ENCODE data around the gene CTSE. TPM values are rescaled to one million over a fixed set of nuclear protein-coding genes. Genes with fewer than 3 reads are reported as not detected.

Gene CTSE
- total and polyA plus RNA-seq, 2 of the 4 experiments (the other 2 are of a cell fraction): not detected

GRCh38 chr1:205975387-205975998 is 48.2 kb downstream of the CTSE start:
- H2BK120ac ChIP-seq (ENCODE audit: low read depth, low read length): no peak overlapping the region
- H4K8ac ChIP-seq (ENCODE audit: low read depth in 2 of 2, low read length in 2 of 2): no peak overlapping the region
- H2BK15ac ChIP-seq (ENCODE audit: low read depth, low read length): no peak overlapping the region
- dilution Hi-C loops (cut with HindIII; ENCODE audit: low sequenced_read_pairs, unreplicated experiment): no loop called here
- H3K4me2 ChIP-seq (ENCODE audit: low read depth, low read length): no peak overlapping the region
- H2AK9ac ChIP-seq (replicated peaks; ENCODE audit: low read depth, low read length, poor library complexity): no peak overlapping the region
- no peak for ATAC-seq (ENCODE audit: low read depth)
- H3K9me1 ChIP-seq (ENCODE audit: insufficient read depth, low read length): peaks cover 27% of the 10 kb centered on the region
- BruUV-seq (replicated peaks): no TSS peak
- H3K23ac ChIP-seq (ENCODE audit: low read depth, low read length): no peak overlapping the region
- H4K20me1 ChIP-seq (ENCODE audit: insufficient read depth, low read length): no peaks in the 10 kb centered on the region; the same call in 1 of the 2 replicates
- H3K36me3 ChIP-seq (ENCODE audit: control insufficient read depth, insufficient read depth, low read length): no peaks in the 10 kb centered on the region
- H2BK20ac ChIP-seq (ENCODE audit: low read depth, low read length): no peak overlapping the region
- intact Hi-C loops (cut with micrococcal nuclease): loop anchor here (10.0 kb wide), 1 partner anchor 381 kb away; no protein-coding TSS in a partner anchor
- H3K27ac ChIP-seq (ENCODE audit: insufficient read depth, low read length): no peak overlapping the region
- H3K4ac ChIP-seq (ENCODE audit: low read depth, low read length): no peak overlapping the region
- H2BK5ac ChIP-seq (ENCODE audit: low read depth, low read length, poor library complexity, severe bottlenecking): peak overlapping the region; percentile 54
- in situ Hi-C loops (cut with MboI; ENCODE audit: low sequenced_read_pairs): no loop called here
- no peak overlapping the region for H3K14ac ChIP-seq (replicated peaks; ENCODE audit: low read depth, low read length)
- no peak overlapping the region for H3K9ac ChIP-seq (ENCODE audit: low read depth, low read length)
- CTCF ChIA-PET: interaction anchor here (3.3 kb wide), 1 partner anchor 56 kb away, joined by 161 read pairs; no protein-coding TSS in a partner anchor
- no peak overlapping the region for H3K56ac ChIP-seq (ENCODE audit: extremely low read depth, insufficient read depth, low read length)
- H3K27me3 ChIP-seq (ENCODE audit: control insufficient read depth, insufficient read depth, low read length): peaks cover 3% of the 10 kb centered on the region
- 81% methylated on average over 4 of the region's 15 CpGs; no CpG with 5 or more reads in 1 of the 2 experiments for WGBS, 2 experiments (ENCODE audit: extremely low coverage in 2 of 2, insufficient read length in 1 of 2)
- no peak for DNase-seq
- H3K4me3 ChIP-seq (ENCODE audit: insufficient read depth, low read depth, low read length): no peak overlapping the region
- no peak overlapping the region for H2AFZ ChIP-seq (replicated peaks; ENCODE audit: low read length, poor library complexity)
- H4K5ac ChIP-seq (ENCODE audit: low read depth, low read length): no peak overlapping the region
- no peaks in the 10 kb centered on the region for H3K4me1 ChIP-seq (ENCODE audit: control insufficient read depth, insufficient read depth, low read length)
- no peaks in the 10 kb centered on the region for H3K79me1 ChIP-seq (ENCODE audit: low read depth in 1 of 2, low read length in 2 of 2)
- H2AK5ac ChIP-seq (ENCODE audit: low read depth, low read length): peak overlapping the region; percentile 24; the same call in 1 of the 2 replicates
- TF ChIP-seq, protein P1, sequence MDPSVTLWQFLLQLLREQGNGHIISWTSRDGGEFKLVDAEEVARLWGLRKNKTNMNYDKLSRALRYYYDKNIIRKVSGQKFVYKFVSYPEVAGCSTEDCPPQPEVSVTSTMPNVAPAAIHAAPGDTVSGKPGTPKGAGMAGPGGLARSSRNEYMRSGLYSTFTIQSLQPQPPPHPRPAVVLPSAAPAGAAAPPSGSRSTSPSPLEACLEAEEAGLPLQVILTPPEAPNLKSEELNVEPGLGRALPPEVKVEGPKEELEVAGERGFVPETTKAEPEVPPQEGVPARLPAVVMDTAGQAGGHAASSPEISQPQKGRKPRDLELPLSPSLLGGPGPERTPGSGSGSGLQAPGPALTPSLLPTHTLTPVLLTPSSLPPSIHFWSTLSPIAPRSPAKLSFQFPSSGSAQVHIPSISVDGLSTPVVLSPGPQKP (IDR thresholded peaks at IDR 0.05; ENCODE audit: borderline replicate concordance, low read depth, low read length): no peak
- TF ChIP-seq RCOR1 (IDR thresholded peaks at IDR 0.05; ENCODE audit: insufficient replicate concordance, low read length) (no peak), RFX5 (IDR thresholded peaks at IDR 0.05; ENCODE audit: low read depth, low read length) (no peak), MXI1 (IDR thresholded peaks at IDR 0.05; ENCODE audit: borderline replicate concordance, low read depth, low read length) (no peak), CHD1 (IDR thresholded peaks at IDR 0.05; ENCODE audit: low read depth, low read length) (no peak), FOS (IDR thresholded peaks at IDR 0.05; ENCODE audit: low read depth, low read length) (no peak), CEBPB (IDR thresholded peaks at IDR 0.05; ENCODE audit: low read depth, low read length) (no peak), SMC3 (IDR thresholded peaks at IDR 0.05; ENCODE audit: low read depth, low read length) (no peak), RAD21 (IDR thresholded peaks at IDR 0.05; ENCODE audit: low read length) (no peak), MAZ (IDR thresholded peaks at IDR 0.05; ENCODE audit: borderline replicate concordance, low read depth, low read length) (no peak), BHLHE40 (IDR thresholded peaks at IDR 0.05; ENCODE audit: low read depth, low read length) (no peak), MAFK (IDR thresholded peaks at IDR 0.05; ENCODE audit: low read depth, low read length) (no peak), NFE2L2 (IDR thresholded peaks at IDR 0.05; ENCODE audit: low read depth, low read length) (no peak), POLR2A (IDR thresholded peaks at IDR 0.05; ENCODE audit: low read depth, low read length) (no peak), USF2 (IDR thresholded peaks at IDR 0.05; ENCODE audit: low read depth, low read length) (no peak)
- TF ChIP-seq, protein P2, sequence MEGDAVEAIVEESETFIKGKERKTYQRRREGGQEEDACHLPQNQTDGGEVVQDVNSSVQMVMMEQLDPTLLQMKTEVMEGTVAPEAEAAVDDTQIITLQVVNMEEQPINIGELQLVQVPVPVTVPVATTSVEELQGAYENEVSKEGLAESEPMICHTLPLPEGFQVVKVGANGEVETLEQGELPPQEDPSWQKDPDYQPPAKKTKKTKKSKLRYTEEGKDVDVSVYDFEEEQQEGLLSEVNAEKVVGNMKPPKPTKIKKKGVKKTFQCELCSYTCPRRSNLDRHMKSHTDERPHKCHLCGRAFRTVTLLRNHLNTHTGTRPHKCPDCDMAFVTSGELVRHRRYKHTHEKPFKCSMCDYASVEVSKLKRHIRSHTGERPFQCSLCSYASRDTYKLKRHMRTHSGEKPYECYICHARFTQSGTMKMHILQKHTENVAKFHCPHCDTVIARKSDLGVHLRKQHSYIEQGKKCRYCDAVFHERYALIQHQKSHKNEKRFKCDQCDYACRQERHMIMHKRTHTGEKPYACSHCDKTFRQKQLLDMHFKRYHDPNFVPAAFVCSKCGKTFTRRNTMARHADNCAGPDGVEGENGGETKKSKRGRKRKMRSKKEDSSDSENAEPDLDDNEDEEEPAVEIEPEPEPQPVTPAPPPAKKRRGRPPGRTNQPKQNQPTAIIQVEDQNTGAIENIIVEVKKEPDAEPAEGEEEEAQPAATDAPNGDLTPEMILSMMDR (conservative IDR thresholded peaks at IDR 0.05; ENCODE audit: low read depth, low read length): no peak
- POLR2A ChIA-PET (ENCODE audit: unreplicated experiment): no interaction called here
- H3K18ac ChIP-seq (ENCODE audit: low read depth, low read length): no peak overlapping the region
- H3K9me3 ChIP-seq (ENCODE audit: control insufficient read depth, insufficient read depth, low read length): no peaks in the 10 kb centered on the region
- no peak overlapping the region for H4K91ac ChIP-seq (ENCODE audit: insufficient read depth, low read depth, low read length)
